ENCODE measurements around the gene MN1.

GRCh38 chr22:27844656-27845591, 43.4 kb upstream of the MN1 start:
- TF ChIP-seq CTCF (conservative IDR thresholded peaks at IDR 0.05 in 1 of 2, IDR thresholded peaks at IDR 0.05 in 1 of 2; ENCODE audit: low read depth in 1 of 2, low read length in 2 of 2) = no peak
- TF ChIP-seq EZH2 (IDR thresholded peaks at IDR 0.05; ENCODE audit: low read length, missing control alignments) = no peak
